Ureter (tissue), 1 donor: ENCODE measurements around the gene ARHGEF3. TPM values are rescaled to one million over a fixed set of nuclear protein-coding genes. Genes with fewer than 3 reads are reported as not detected.

Experiments used
- DNase-seq: peaks from one replicate; pipeline ENCODE4 v3.0.0-alpha.2; 2020; ENCODE audit warnings: low spot score
- total RNA-seq: library from RNA; stranded (reverse); gene quantifications from one replicate; pipeline ENCODE4 v1.2.4, GENCODE V29; 2023
- donor health status: DM: yes; HTN: yes; CAD: no.

The ARHGEF3 gene
- total RNA-seq, 1 donor from 2014 or later, result 50.0 TPM

GRCh38 chr3:56683122-56683817 lies 118.5 kb downstream of the ARHGEF3 start, which contains the start of gene TASOR:
TASOR (minus strand) TSS chr3:56683265; CDS start chr3:56683006, 259 bp downstream.
- peak; percentile 85 for DNase-seq

DNA sequence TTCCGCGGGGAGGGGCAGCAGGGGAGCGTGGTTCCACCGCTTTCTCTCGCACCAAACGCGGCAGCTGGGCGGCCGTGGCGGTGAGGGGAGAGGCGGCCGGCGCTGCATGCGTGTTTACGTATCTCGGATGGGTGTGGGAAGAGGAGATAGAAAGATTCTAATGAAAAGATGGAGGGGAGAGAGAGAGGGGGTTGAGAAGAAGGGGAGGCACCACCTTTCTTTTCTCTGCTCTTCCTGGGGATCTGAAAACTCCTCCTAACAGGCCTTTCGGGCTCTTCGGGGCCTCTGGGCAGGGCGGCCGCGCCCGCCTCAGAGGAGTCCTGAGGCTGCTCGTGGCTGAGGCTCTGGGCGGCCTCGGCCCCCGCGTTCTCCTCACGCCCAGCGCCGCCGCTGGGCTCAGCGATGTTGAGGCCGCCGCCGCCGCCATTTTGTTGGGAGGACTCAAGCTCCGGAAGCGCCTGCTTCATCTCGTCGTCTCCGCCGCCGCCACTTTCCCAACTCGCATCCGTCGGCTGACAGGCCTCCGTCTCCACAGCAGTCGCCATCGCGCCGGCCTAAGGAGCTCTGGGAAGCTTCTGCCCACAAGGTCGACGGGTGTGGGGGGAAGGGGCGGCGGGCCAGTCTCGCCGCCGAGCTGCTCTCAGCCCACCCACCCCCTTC lies 119.2 kb downstream of the ARHGEF3 start:
- DNase-seq, result peak; percentile 78

DNA sequence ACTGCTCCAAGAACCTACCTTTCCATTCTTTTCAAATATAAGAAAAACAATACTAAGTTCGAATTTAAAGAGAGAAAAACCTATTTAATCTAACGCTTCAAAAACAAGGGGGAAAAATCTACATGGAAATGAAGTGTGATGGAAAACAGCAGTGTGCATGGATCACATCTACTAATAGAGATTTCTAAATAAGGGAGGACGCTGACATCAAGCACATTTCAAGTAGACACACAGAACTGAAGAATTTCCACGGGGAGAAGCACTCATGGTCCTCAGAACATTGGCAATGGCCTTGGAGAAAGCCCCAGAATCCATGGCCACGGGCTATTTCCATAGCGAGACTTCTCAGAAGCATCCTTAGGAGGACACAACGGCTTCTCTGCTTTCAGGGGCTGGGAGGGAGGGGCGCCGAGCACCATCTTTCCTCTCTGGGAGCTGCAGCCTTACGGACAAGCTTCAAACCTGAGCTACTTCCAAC lies 119.7 kb downstream of the ARHGEF3 start:
- no peak for DNase-seq

DNA sequence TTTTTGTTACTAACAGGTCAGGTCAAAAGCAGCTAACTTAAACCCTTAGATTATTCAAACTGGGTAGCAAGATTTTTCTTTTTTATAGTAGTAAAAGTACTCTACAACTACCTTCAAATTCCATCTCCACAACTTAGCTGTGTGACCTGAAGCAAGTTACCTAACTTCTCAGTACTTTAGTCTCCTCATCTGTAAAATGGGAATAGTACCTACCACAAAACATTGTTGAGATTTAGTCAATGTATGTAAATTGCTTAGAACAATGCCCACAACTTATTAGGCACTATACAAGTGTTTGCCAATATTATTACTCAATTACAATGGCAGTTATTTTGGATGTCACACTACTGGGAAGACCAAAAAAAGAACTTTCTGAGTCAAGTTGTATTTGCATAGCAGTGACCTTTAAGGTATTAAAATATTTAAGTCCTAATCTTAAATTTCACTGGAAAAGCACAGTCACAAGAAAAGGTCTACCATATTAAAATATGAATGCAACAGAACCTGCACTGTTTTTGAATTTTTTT lies 121.6 kb downstream of the ARHGEF3 start:
- DNase-seq, result no peak

Other genes with a start within 250 kb of the ARHGEF3 start
- 49.9 TPM for gene CCDC66, start 244.8 kb downstream of the ARHGEF3 start, total RNA-seq
- gene TASOR, start 118.7 kb downstream of the ARHGEF3 start, total RNA-seq, result 50.2 TPM